Lower leg skin (tissue), 4 donors: ENCODE measurements around the gene WNT8A. TPM values are rescaled to one million over a fixed set of nuclear protein-coding genes. Genes with fewer than 3 reads are reported as not detected.
"Not testable (repeated sequence)": the region's sequence is repeated elsewhere in the genome, so short reads cannot be mapped to it uniquely, and the experiment has no call there.

Experiments used
- DNase-seq, 2 donors: peaks; one replicate each; pipeline ENCODE4 v3.0.0-alpha.2; 2019; ENCODE audit warnings: low spot score in 2 of 2
- H3K4me3 ChIP-seq: fragments of 200-600 bp; sonication (generic); 2 replicates; pipeline ENCODE4 v1.5.1; 2017; ENCODE audit warnings: mild to moderate bottlenecking, low read depth; ENCODE audit not compliant: poor library complexity, severe bottlenecking
- POLR2A ChIP-seq, 2 donors: fragments of 450-650 bp; IDR thresholded peaks; one replicate each; pipeline ENCODE4 v1.6.1; 2016 to 2017; ENCODE audit warnings: antibody characterized with exemption in 2 of 2, mild to moderate bottlenecking in 1 of 2, moderate library complexity in 1 of 2
- WGBS, 2 donors: methylation state at CpG; one replicate each; pipeline ENCODE4 v1.1.5; 2018; 5-methylcytosine and 5-hydroxymethylcytosine counted together
- intact Hi-C: fragments of 100-400 bp; cut with DNase I; formaldehyde crosslinking; loops from one replicate; pipeline ENCODE4 v1.15.0; 2023; ENCODE audit warnings: low total_unique reads
- total RNA-seq, 4 donors: library from RNA; depleted of rRNA; stranded (reverse); fragments of >200 nt; gene quantifications; one replicate each; pipeline ENCODE4 v1.1.0, GENCODE V29; 2016
- TF ChIP-seq, protein P1 (sequence below), 3 donors: fragments of 450-650 bp; IDR thresholded peaks; one replicate each; pipeline ENCODE4 v1.5.1; 2016; ENCODE audit warnings: antibody characterized with exemption in 3 of 3, mild to moderate bottlenecking in 3 of 3, moderate library complexity in 2 of 3

WNT8A gene
- total RNA-seq, 4 donors from 2014 or later, result not detected

- TF ChIP-seq POLR2A (IDR thresholded peaks at IDR 0.05), result no peak
- TF ChIP-seq, protein P1, sequence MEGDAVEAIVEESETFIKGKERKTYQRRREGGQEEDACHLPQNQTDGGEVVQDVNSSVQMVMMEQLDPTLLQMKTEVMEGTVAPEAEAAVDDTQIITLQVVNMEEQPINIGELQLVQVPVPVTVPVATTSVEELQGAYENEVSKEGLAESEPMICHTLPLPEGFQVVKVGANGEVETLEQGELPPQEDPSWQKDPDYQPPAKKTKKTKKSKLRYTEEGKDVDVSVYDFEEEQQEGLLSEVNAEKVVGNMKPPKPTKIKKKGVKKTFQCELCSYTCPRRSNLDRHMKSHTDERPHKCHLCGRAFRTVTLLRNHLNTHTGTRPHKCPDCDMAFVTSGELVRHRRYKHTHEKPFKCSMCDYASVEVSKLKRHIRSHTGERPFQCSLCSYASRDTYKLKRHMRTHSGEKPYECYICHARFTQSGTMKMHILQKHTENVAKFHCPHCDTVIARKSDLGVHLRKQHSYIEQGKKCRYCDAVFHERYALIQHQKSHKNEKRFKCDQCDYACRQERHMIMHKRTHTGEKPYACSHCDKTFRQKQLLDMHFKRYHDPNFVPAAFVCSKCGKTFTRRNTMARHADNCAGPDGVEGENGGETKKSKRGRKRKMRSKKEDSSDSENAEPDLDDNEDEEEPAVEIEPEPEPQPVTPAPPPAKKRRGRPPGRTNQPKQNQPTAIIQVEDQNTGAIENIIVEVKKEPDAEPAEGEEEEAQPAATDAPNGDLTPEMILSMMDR (IDR thresholded peaks at IDR 0.05), result no peak
- intact Hi-C loops, result no loop called here
- 51 to 56% methylated on average over 9 of the region's 9 CpGs for WGBS, 2 donors
- DNase-seq, result no peak
- no peak overlapping the region for H3K4me3 ChIP-seq
These were observed 32.2 kb upstream of the WNT8A start for GRCh38 chr5:138051441-138052296.

GRCh38 chr5:138052718-138053117 is 31.1 kb upstream of the WNT8A start:
- H3K4me3 ChIP-seq, DNase-seq, intact Hi-C loops: not testable (repeated sequence)
- WGBS, 2 donors, result 90 to 100% methylated on average over 1 of the region's 1 CpG

- H3K4me3 ChIP-seq, result no peak overlapping the region
- intact Hi-C loops, result no loop called here
- WGBS, 2 donors, result 76 to 81% methylated on average over 3 of the region's 3 CpGs
- DNase-seq, result no peak
- TF ChIP-seq, protein P1 (IDR thresholded peaks at IDR 0.05), result no peak
- no peak for TF ChIP-seq POLR2A (IDR thresholded peaks at IDR 0.05)
These were observed 30.3 kb upstream of the WNT8A start for GRCh38 chr5:138053554-138053953.

- H3K4me3 ChIP-seq, result no peak overlapping the region
- no peak for TF ChIP-seq POLR2A (IDR thresholded peaks at IDR 0.05)
- TF ChIP-seq, protein P1 (IDR thresholded peaks at IDR 0.05), result no peak
- no peak for DNase-seq
- intact Hi-C loops, result no loop called here
- WGBS, 2 donors, result 40 to 45% methylated on average over 3 of the region's 3 CpGs
These were observed 29.6 kb upstream of the WNT8A start for GRCh38 chr5:138054206-138054605.

GRCh38 chr5:138054847-138055558 is 28.8 kb upstream of the WNT8A start:
- intact Hi-C loops, result no loop called here
- TF ChIP-seq POLR2A (IDR thresholded peaks at IDR 0.05), result no peak
- TF ChIP-seq, protein P1 (IDR thresholded peaks at IDR 0.05), result no peak
- WGBS, 2 donors, result 31 to 39% methylated on average over 13 of the region's 13 CpGs
- H3K4me3 ChIP-seq, result no peak overlapping the region
- no peak for DNase-seq

DNA sequence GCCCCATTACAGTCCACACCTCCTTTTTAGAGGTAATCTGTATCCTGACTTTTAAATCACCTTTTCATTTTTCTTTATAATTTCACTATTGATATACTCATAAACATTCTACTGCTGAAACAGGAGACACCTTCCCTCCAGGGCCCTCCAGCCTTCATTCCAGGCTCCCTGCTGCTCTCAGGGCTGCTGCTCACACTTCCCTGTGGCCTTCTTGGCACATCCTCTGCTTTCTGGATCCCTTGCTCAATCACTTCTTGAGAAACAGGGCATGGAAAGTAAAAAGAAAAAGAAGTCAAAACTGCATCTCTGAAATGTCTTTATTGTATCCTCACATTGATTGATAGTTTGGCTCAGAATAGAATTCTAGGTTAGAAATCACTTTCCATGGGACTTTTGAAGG is 19.3 kb upstream of the WNT8A start:
- TF ChIP-seq, protein P1 (IDR thresholded peaks at IDR 0.05), result no peak
- TF ChIP-seq POLR2A (IDR thresholded peaks at IDR 0.05), result no peak
- no peak for DNase-seq
- intact Hi-C loops, result no loop called here
- H3K4me3 ChIP-seq, result no peak overlapping the region
